PC-3 (cell line): ENCODE data around the gene IMP3.

Experiments
- CTCF ChIP-seq: fragments of 300-600 bp; sonication (generic); conservative IDR thresholded peaks from 2 replicates; pipeline ENCODE4 v1.5.1; 2017; ENCODE audit warnings: antibody characterized with exemption, low read depth, mild to moderate bottlenecking, low read length
- EZH2 ChIP-seq: fragments of 300-600 bp; sonication (generic); IDR thresholded peaks from one replicate; pipeline ENCODE4 v1.6.1; 2017; ENCODE audit warnings: antibody characterized with exemption, mild to moderate bottlenecking, low read length; ENCODE audit not compliant: unreplicated experiment

GRCh38 chr15:75649848-75650247, 9.8 kb upstream of the IMP3 start:
- TF ChIP-seq EZH2 (no peak), CTCF (no peak)
